Breast epithelium (tissue), 4 donors: ENCODE data around the gene HDAC3. TPM values are rescaled to one million over a fixed set of nuclear protein-coding genes. Genes with fewer than 3 reads are reported as not detected.
"Not testable (repeated sequence)": the region's sequence is repeated elsewhere in the genome, so short reads cannot be mapped to it uniquely, and the experiment has no call there.

Source experiments
- DNase-seq, 2 donors: peaks; one replicate each; pipeline ENCODE4 v3.0.0-alpha.2; 2019; ENCODE audit warnings: low spot score in 2 of 2
- H3K27ac ChIP-seq, 2 donors: fragments of 200-600 bp; sonication (generic) in 1 of 2; one replicate each; pipeline ENCODE4 v1.5.1; 2016 to 2019; ENCODE audit warnings: mild to moderate bottlenecking in 1 of 2
- H3K27me3 ChIP-seq, 2 donors: fragments of 200-600 bp; sonication (generic) in 1 of 2; one replicate each; pipeline versions ENCODE4 v1.5.1 to v1.6.0; 2017 to 2019; ENCODE audit warnings: control low read depth in 1 of 2, mild to moderate bottlenecking in 1 of 2
- H3K36me3 ChIP-seq: fragments of 200-600 bp; one replicate; pipeline ENCODE4 v1.5.1; 2019
- H3K4me1 ChIP-seq, 2 donors: fragments of 200-600 bp; sonication (generic); one replicate each; pipeline ENCODE4 v1.5.1; 2016 to 2019; ENCODE audit warnings: control low read depth in 1 of 2
- H3K4me3 ChIP-seq, 3 donors: fragments of 200-600 bp; sonication (generic); 1 replicate in 2 of 3; 2 replicates in 1 of 3; pipeline ENCODE4 v1.5.1; 2016 to 2019; ENCODE audit warnings: mild to moderate bottlenecking in 3 of 3, moderate library complexity in 2 of 3
- H3K9me3 ChIP-seq, 2 donors: fragments of 200-600 bp; sonication (generic) in 1 of 2; one replicate each; pipeline ENCODE4 v1.5.1; 2016 to 2019; ENCODE audit warnings: control low read depth in 1 of 2
- CTCF ChIP-seq, 3 donors: fragments of 450-650 bp; IDR thresholded peaks; one replicate each; pipeline ENCODE4 v1.5.1; 2016 to 2017; ENCODE audit warnings: antibody characterized with exemption in 3 of 3, mild to moderate bottlenecking in 3 of 3, moderate library complexity in 3 of 3
- POLR2A ChIP-seq: fragments of 450-650 bp; IDR thresholded peaks from one replicate; pipeline ENCODE4 v1.6.1; 2016; ENCODE audit warnings: antibody characterized with exemption, mild to moderate bottlenecking, moderate library complexity
- POLR2AphosphoS5 ChIP-seq, 3 donors: sonication (generic); formaldehyde crosslinking; IDR thresholded peaks; one replicate each; pipeline ENCODE4 v1.6.1; 2017; ENCODE audit warnings: antibody characterized with exemption in 3 of 3
- intact Hi-C: fragments of 100-400 bp; cut with DNase I; formaldehyde crosslinking; loops from one replicate; pipeline ENCODE4 v1.15.1; 2023; ENCODE audit warnings: low total_unique reads
- total RNA-seq, 3 donors: library from RNA; depleted of rRNA; stranded (reverse); fragments of >200 nt; gene quantifications; one replicate each; pipeline ENCODE4 v1.1.0, GENCODE V29; 2016

The HDAC3 gene
- total RNA-seq, 3 donors from 2014 or later = 50.2 to 52.5 (median 52.1) TPM

- no peak for TF ChIP-seq CTCF (IDR thresholded peaks at IDR 0.05)
- no peak for TF ChIP-seq POLR2AphosphoS5 (IDR thresholded peaks at IDR 0.05)
- no peaks in the 10 kb centered on the region for H3K4me1 ChIP-seq
- intact Hi-C loops = no loop called here
Observed at GRCh38 chr5:141611289-141611688, 25.4 kb downstream of the HDAC3 start.

GRCh38 chr5:141609921-141610320, 26.7 kb downstream of the HDAC3 start:
- H3K4me1 ChIP-seq, H3K36me3 ChIP-seq, H3K27me3 ChIP-seq, H3K9me3 ChIP-seq, H3K27ac ChIP-seq, intact Hi-C loops, DNase-seq, H3K4me3 ChIP-seq: not testable (repeated sequence)

More at GRCh38 chr5:141611289-141611688, 25.4 kb downstream of the HDAC3 start:
- no peak overlapping the region for H3K4me3 ChIP-seq
- no peaks in the 10 kb centered on the region for H3K9me3 ChIP-seq
- no peak overlapping the region for H3K27ac ChIP-seq
- DNase-seq = no peak
- no peaks in the 10 kb centered on the region for H3K27me3 ChIP-seq
- no peaks in the 10 kb centered on the region for H3K36me3 ChIP-seq

GRCh38 chr5:141609044-141609443, 27.6 kb downstream of the HDAC3 start:
- Histone ChIP-seq H3K9me3 (no peaks in the 10 kb centered on the region), H3K36me3 (no peaks in the 10 kb centered on the region), H3K4me1 (no peaks in the 10 kb centered on the region), H3K27ac (no peak overlapping the region), H3K27me3 (no peaks in the 10 kb centered on the region), H3K4me3 (no peak overlapping the region)
- no peak for DNase-seq
- no peak for TF ChIP-seq CTCF (IDR thresholded peaks at IDR 0.05)
- no peak for TF ChIP-seq POLR2AphosphoS5 (IDR thresholded peaks at IDR 0.05)
- no peak for TF ChIP-seq POLR2A
- intact Hi-C loops = no loop called here

- Histone ChIP-seq H3K27me3 (no peaks in the 10 kb centered on the region), H3K27ac (no peak overlapping the region), H3K9me3 (no peaks in the 10 kb centered on the region), H3K4me3 (no peak overlapping the region), H3K36me3 (no peaks in the 10 kb centered on the region), H3K4me1 (no peaks in the 10 kb centered on the region)
- no peak for TF ChIP-seq POLR2AphosphoS5 (IDR thresholded peaks at IDR 0.05)
- no peak for TF ChIP-seq CTCF (IDR thresholded peaks at IDR 0.05)
- no peak for TF ChIP-seq POLR2A
- no peak for DNase-seq
- intact Hi-C loops = no loop called here
Observed at GRCh38 chr5:141608557-141608956, 28.1 kb downstream of the HDAC3 start.

GRCh38 chr5:141608046-141608445, 28.6 kb downstream of the HDAC3 start:
- no peak overlapping the region for H3K27ac ChIP-seq
- TF ChIP-seq CTCF (IDR thresholded peaks at IDR 0.05) (no peak), POLR2AphosphoS5 (IDR thresholded peaks at IDR 0.05) (no peak), POLR2A (no peak)
- no peak for DNase-seq
- H3K4me1 ChIP-seq = no peaks in the 10 kb centered on the region
- no peaks in the 10 kb centered on the region for H3K9me3 ChIP-seq
- no peak overlapping the region for H3K4me3 ChIP-seq
- H3K27me3 ChIP-seq = no peaks in the 10 kb centered on the region
- intact Hi-C loops = no loop called here
- no peaks in the 10 kb centered on the region for H3K36me3 ChIP-seq
